HEK293 (cell line): ENCODE measurements around the gene ADAMTS12.

Source experiments
- CTCF ChIA-PET: fragments of 350-600 bp; formaldehyde crosslinking; extraction: SDS; loops from one replicate; lab custom pipeline; 2021; ENCODE audit warnings: antibody characterized with exemption; lab: Yijun Ruan, JAX
- POLR2A ChIA-PET: fragments of 300-600 bp; formaldehyde crosslinking; extraction: SDS; loops from one replicate; lab custom pipeline; 2020; ENCODE audit warnings: antibody characterized with exemption, inconsistent platforms; lab: Yijun Ruan, JAX
- H3K27ac ChIP-seq: fragments of 200-500 bp; sonication (Bioruptor generic); 2 replicates; pipeline ENCODE4 v1.5.1; 2014; ENCODE audit warnings: low read depth, low read length, control low read depth, inconsistent platforms; ENCODE audit errors: extremely low read depth
- H3K36me3 ChIP-seq, 2 experiments: fragments of 200-500 bp in 1 of 2; sonication (Bioruptor generic) in 1 of 2; 1 replicate in 1 of 2; 2 replicates in 1 of 2; pipeline ENCODE4 v1.5.1; 2014 to 2017; ENCODE audit warnings: inconsistent platforms in 2 of 2, low read length in 2 of 2; ENCODE audit not compliant: control insufficient read depth in 2 of 2, insufficient read depth in 1 of 2
- H3K4me1 ChIP-seq: fragments of 200-500 bp; sonication (Bioruptor generic); 2 replicates; pipeline ENCODE4 v1.5.1; 2014; ENCODE audit warnings: mild to moderate bottlenecking, low read length, inconsistent platforms; ENCODE audit not compliant: control insufficient read depth, insufficient read depth
- H3K4me3 ChIP-seq: 2 replicates; pipeline ENCODE4 v1.5.1; 2011; ENCODE audit warnings: low read depth, mild to moderate bottlenecking, control low read depth, low read length, moderate library complexity
- H3K9me3 ChIP-seq: fragments of 200-500 bp; sonication (Bioruptor generic); 2 replicates; pipeline ENCODE4 v1.5.1; 2014; ENCODE audit warnings: low read depth, low read length, inconsistent platforms; ENCODE audit not compliant: control insufficient read depth, insufficient read depth
- BCL11A ChIP-seq: fragments of 450-650 bp; formaldehyde crosslinking; IDR thresholded peaks from 2 replicates; pipeline ENCODE4 v1.5.1; 2016; ENCODE audit warnings: low read depth, missing biosample characterization, missing genetic modification characterization
- EGR2 ChIP-seq: fragments of 450-650 bp; formaldehyde crosslinking; IDR thresholded peaks from 2 replicates; pipeline ENCODE4 v1.5.1; 2016; ENCODE audit warnings: low read depth, missing biosample characterization, missing genetic modification characterization
- IKZF3 ChIP-seq: fragments of 450-650 bp; IDR thresholded peaks from 2 replicates; pipeline ENCODE4 v1.5.0; 2018; ENCODE audit warnings: missing biosample characterization, mild to moderate bottlenecking, missing genetic modification characterization, moderate library complexity
- KLF10 ChIP-seq: fragments of 450-650 bp; IDR thresholded peaks from 2 replicates; pipeline ENCODE4 v1.5.1; 2018; ENCODE audit warnings: missing biosample characterization, mild to moderate bottlenecking, missing genetic modification characterization
- MEIS1 ChIP-seq: sonication (generic); formaldehyde crosslinking; IDR thresholded peaks from 2 replicates; pipeline ENCODE4 v1.8.1; 2022; ENCODE audit warnings: missing genetic modification reagents, mild to moderate bottlenecking, borderline replicate concordance
- PRDM1 ChIP-seq: fragments of 450-650 bp; formaldehyde crosslinking; IDR thresholded peaks from 2 replicates; pipeline ENCODE4; 2016; ENCODE audit warnings: missing biosample characterization, missing genetic modification characterization
- YY2 ChIP-seq: fragments of 450-650 bp; formaldehyde crosslinking; IDR thresholded peaks from 2 replicates; pipeline ENCODE4 v1.5.1; 2016; ENCODE audit warnings: missing biosample characterization, missing genetic modification characterization
- ZBTB26 ChIP-seq: fragments of 450-650 bp; formaldehyde crosslinking; optimal IDR thresholded peaks from 2 replicates; pipeline ENCODE3; 2016; ENCODE audit warnings: missing biosample characterization, mild to moderate bottlenecking, missing genetic modification characterization
- ZBTB48 ChIP-seq: fragments of 450-650 bp; formaldehyde crosslinking; IDR thresholded peaks from 2 replicates; pipeline ENCODE4 v1.5.1; 2016; ENCODE audit warnings: missing biosample characterization, missing genetic modification characterization
- ZNF175 ChIP-seq: fragments of 450-650 bp; formaldehyde crosslinking; IDR thresholded peaks from 2 replicates; pipeline ENCODE4 v1.5.1; 2016; ENCODE audit warnings: missing biosample characterization, missing genetic modification characterization
- ZNF19 ChIP-seq: fragments of 450-650 bp; formaldehyde crosslinking; IDR thresholded peaks from 2 replicates; pipeline ENCODE4; 2016; ENCODE audit warnings: missing biosample characterization, missing genetic modification characterization, low read depth
- ZNF214 ChIP-seq: fragments of 450-650 bp; formaldehyde crosslinking; IDR thresholded peaks from 2 replicates; pipeline ENCODE4 v1.5.1; 2017; ENCODE audit warnings: missing biosample characterization, mild to moderate bottlenecking, missing genetic modification characterization, borderline replicate concordance
- ZNF23 ChIP-seq: fragments of 450-650 bp; formaldehyde crosslinking; IDR thresholded peaks from 2 replicates; pipeline ENCODE4 v1.5.1; 2016; ENCODE audit warnings: missing biosample characterization, missing genetic modification characterization, borderline replicate concordance
- ZNF26 ChIP-seq: fragments of 450-650 bp; formaldehyde crosslinking; IDR thresholded peaks from 2 replicates; pipeline ENCODE4 v1.5.1; 2016; ENCODE audit warnings: missing biosample characterization, missing genetic modification characterization
- ZNF335 ChIP-seq: fragments of 450-650 bp; formaldehyde crosslinking; conservative IDR thresholded peaks from 2 replicates; pipeline ENCODE4 v1.5.1; 2016; ENCODE audit warnings: missing biosample characterization, missing genetic modification characterization
- ZNF394 ChIP-seq: fragments of 450-650 bp; formaldehyde crosslinking; IDR thresholded peaks from 2 replicates; pipeline ENCODE4 v1.5.1; 2016; ENCODE audit warnings: missing biosample characterization, missing genetic modification characterization, mild to moderate bottlenecking, moderate library complexity, borderline replicate concordance
- ZNF416 ChIP-seq: fragments of 450-650 bp; formaldehyde crosslinking; IDR thresholded peaks from 2 replicates; pipeline ENCODE4 v1.5.1; 2016; ENCODE audit warnings: missing biosample characterization, missing genetic modification characterization
- ZNF473 ChIP-seq: fragments of 450-650 bp; formaldehyde crosslinking; IDR thresholded peaks from 2 replicates; pipeline ENCODE4 v1.5.1; 2017; ENCODE audit warnings: missing biosample characterization, missing genetic modification characterization
- ZNF510 ChIP-seq: fragments of 450-650 bp; formaldehyde crosslinking; IDR thresholded peaks from 2 replicates; pipeline ENCODE4 v1.5.1; 2018; ENCODE audit warnings: mild to moderate bottlenecking, missing genetic modification characterization, missing biosample characterization; ENCODE audit not compliant: insufficient replicate concordance
- ZNF529 ChIP-seq: fragments of 450-650 bp; formaldehyde crosslinking; IDR thresholded peaks from 2 replicates; pipeline ENCODE4 v1.5.1; 2017; ENCODE audit warnings: missing genetic modification characterization, missing biosample characterization; ENCODE audit not compliant: insufficient replicate concordance
- ZNF530 ChIP-seq: fragments of 450-650 bp; formaldehyde crosslinking; IDR thresholded peaks from 2 replicates; pipeline ENCODE4 v1.5.1; 2016; ENCODE audit warnings: low read depth, missing biosample characterization, missing genetic modification characterization
- ZNF580 ChIP-seq: fragments of 450-650 bp; formaldehyde crosslinking; IDR thresholded peaks from 2 replicates; pipeline ENCODE4 v1.5.1; 2016; ENCODE audit warnings: missing biosample characterization, missing genetic modification characterization
- ZNF629 ChIP-seq: fragments of 450-650 bp; formaldehyde crosslinking; IDR thresholded peaks from 2 replicates; pipeline ENCODE4 v1.5.1; 2017; ENCODE audit warnings: missing biosample characterization, missing genetic modification characterization
- ZNF654 ChIP-seq: fragments of 450-650 bp; formaldehyde crosslinking; IDR thresholded peaks from 2 replicates; pipeline ENCODE4 v1.5.1; 2016; ENCODE audit warnings: low read depth, missing biosample characterization, missing genetic modification characterization
- ZSCAN16 ChIP-seq: fragments of 450-650 bp; formaldehyde crosslinking; IDR thresholded peaks from 2 replicates; pipeline ENCODE4 v1.5.1; 2016; ENCODE audit warnings: missing biosample characterization, missing genetic modification characterization

The ADAMTS12 gene

DNA sequence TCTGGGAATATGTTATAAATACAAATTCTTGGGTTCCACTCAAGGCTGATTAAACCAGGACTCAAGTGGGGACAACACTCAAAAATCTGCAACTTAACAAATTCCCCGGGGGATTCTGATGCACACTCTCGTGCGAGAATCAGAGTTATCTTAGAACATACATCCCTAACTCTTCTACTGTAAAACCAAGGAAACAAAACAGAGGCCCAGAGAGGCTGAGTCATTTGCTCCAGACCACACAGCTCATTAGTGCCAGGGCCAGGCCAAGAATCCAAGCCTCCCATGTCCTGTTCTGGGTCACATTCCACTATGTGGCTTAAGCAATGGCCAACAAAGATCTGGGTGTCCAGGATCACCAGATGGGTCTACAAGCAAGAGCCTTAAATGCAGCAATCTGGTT lies 166.0 kb downstream of the ADAMTS12 start (continued):
- TF ChIP-seq ZNF26 (no peak), ZNF416 (tag by site-specific recombination) (no peak), ZNF19 (no peak), ZNF580 (tag by site-specific recombination) (no peak), ZBTB26 (no peak)
- TF ChIP-seq, all 188 proteins: peak for 0

DNA sequence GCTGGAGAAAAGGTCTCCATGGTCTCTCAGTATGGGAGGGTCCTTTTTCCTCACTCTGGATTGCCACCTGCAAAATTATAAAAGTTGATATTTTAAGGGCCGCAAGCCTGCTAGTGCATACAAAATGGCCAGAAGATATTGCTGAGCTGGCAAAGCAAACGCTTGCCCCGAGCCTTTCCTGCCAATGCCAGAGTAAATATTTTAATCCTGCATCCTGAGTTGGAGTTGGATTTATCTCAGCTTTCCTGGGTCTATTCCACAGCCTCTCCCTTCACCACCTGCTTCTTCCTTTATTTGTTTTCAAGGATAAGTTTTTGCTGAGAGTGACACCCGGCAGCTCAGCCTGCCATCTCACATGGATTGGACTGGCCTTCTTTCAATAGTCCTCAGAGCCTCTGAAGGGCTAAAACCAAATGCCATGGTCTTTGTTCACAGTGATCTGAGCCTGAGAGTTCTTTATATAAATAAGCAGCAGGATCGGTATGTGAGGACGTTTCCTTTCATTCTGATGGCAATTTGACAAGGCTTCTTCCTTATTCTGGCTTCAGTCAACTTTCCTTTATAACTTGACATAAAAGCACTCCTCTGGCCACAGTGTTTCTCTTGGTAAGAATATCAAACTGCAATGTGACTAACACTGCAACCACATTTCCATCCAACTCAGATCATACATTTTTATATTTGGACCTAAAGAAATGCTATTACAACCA lies 170.1 kb downstream of the ADAMTS12 start:
- Histone ChIP-seq H3K4me3 (no peak overlapping the region), H3K9me3 (no peaks in the 10 kb centered on the region), H3K4me1 (no peaks in the 10 kb centered on the region), H3K36me3 (no peaks in the 10 kb centered on the region), H3K27ac (no peak overlapping the region)
- ChIA-PET CTCF (interaction anchor here (1.2 kb wide), 1 partner anchor 10 kb away, joined by 4 read pairs; no protein-coding TSS in a partner anchor), POLR2A (no interaction called here)
- TF ChIP-seq ZNF580 (tag by site-specific recombination) (no peak), ZNF335 (no peak), ZSCAN16 (tag by site-specific recombination) (no peak), ZNF629 (tag by site-specific recombination) (no peak), PRDM1 (no peak), YY2 (tag by site-specific recombination) (no peak), IKZF3 (tag by site-specific recombination) (no peak)

- TF ChIP-seq ZNF529, result no peak
- TF ChIP-seq YY2 (tag by site-specific recombination), result no peak
- TF ChIP-seq ZNF473 (tag by site-specific recombination), result no peak
- TF ChIP-seq EGR2 (tag by site-specific recombination), result no peak
- TF ChIP-seq PRDM1, result no peak
- no peak for TF ChIP-seq ZNF175 (tag by site-specific recombination)
- no peak for TF ChIP-seq ZNF19
- TF ChIP-seq, all 188 proteins: peak for 0
- no peaks in the 10 kb centered on the region for H3K4me1 ChIP-seq
- CTCF ChIA-PET, result no interaction called here
- POLR2A ChIA-PET, result no interaction called here
- no peak overlapping the region for H3K4me3 ChIP-seq
- H3K27ac ChIP-seq, result no peak overlapping the region
- H3K9me3 ChIP-seq, result no peaks in the 10 kb centered on the region
- H3K36me3 ChIP-seq, result no peaks in the 10 kb centered on the region
Observed at GRCh38 chr5:33720176-33720575, 171.6 kb downstream of the ADAMTS12 start.

DNA sequence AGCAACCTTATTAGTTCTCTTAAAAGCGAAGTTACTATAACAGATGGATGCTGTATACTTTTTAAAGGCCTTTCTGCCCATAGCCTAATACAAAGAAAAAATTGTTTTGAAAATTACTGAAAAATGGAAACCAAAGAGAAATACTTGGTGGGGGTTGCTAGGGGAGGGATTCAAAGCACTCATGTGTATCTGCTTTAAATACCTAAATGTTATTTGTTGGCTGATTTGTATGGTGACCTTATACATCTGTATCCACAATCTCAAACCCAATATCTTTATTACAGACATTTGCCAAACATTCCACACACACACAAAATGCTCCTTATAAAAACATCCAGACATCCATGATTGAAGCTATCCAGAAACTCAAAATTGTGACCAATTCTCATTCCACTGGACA lies 172.0 kb downstream of the ADAMTS12 start:
- ChIA-PET POLR2A (no interaction called here), CTCF (no interaction called here)
- TF ChIP-seq ZBTB48 (tag by site-specific recombination) (no peak), KLF10 (tag by site-specific recombination) (no peak), BCL11A (tag by site-specific recombination) (no peak), ZNF529 (no peak), ZNF214 (tag by site-specific recombination) (no peak), ZNF654 (tag by site-specific recombination) (no peak), EGR2 (tag by site-specific recombination) (no peak), ZNF510 (tag by site-specific recombination) (no peak), ZNF394 (tag by site-specific recombination) (no peak), ZNF23 (tag by site-specific recombination) (no peak), MEIS1 (CRISPR knock-in tag) (no peak), ZNF530 (tag by site-specific recombination) (no peak)

More for the DNA sequence above, 172.0 kb downstream of the ADAMTS12 start:
- no peaks in the 10 kb centered on the region for H3K36me3 ChIP-seq
- no peaks in the 10 kb centered on the region for H3K9me3 ChIP-seq
- no peaks in the 10 kb centered on the region for H3K4me1 ChIP-seq
- no peak overlapping the region for H3K4me3 ChIP-seq
- no peak overlapping the region for H3K27ac ChIP-seq
